Tibial artery (tissue), 4 donors: ENCODE measurements around the gene NPAS3.
"Not testable (repeated sequence)": the region's sequence is repeated elsewhere in the genome, so short reads cannot be mapped to it uniquely, and the experiment has no call there.

Source experiments
- DNase-seq, 2 donors: peaks; one replicate each; pipeline ENCODE4 v3.0.0-alpha.2; 2019
- H3K27ac ChIP-seq, 2 donors: fragments of 200-600 bp; sonication (generic) in 1 of 2; 1 replicate in 1 of 2; 2 replicates in 1 of 2; pipeline ENCODE4 v1.5.1; 2018 to 2019; ENCODE audit warnings: mild to moderate bottlenecking in 1 of 2
- H3K27me3 ChIP-seq, 2 donors: fragments of 200-600 bp; sonication (generic) in 1 of 2; one replicate each; pipeline versions ENCODE4 v1.5.1 to v1.6.0; 2016 to 2019
- H3K36me3 ChIP-seq, 3 donors: fragments of 200-600 bp; sonication (generic) in 2 of 3; one replicate each; pipeline ENCODE4 v1.5.1; 2016 to 2019; ENCODE audit warnings: mild to moderate bottlenecking in 2 of 3
- H3K4me1 ChIP-seq, 4 donors: fragments of 200-600 bp; sonication (generic) in 2 of 4; 1 replicate in 3 of 4; 2 replicates in 1 of 4; pipeline ENCODE4 v1.5.1; 2016 to 2019
- H3K4me3 ChIP-seq, 2 donors: fragments of 200-600 bp; sonication (generic) in 1 of 2; 1 replicate in 1 of 2; 2 replicates in 1 of 2; pipeline ENCODE4 v1.5.1; 2018 to 2019; ENCODE audit warnings: mild to moderate bottlenecking in 2 of 2
- H3K9me3 ChIP-seq, 3 donors: fragments of 200-600 bp; sonication (generic) in 1 of 3; one replicate each; pipeline ENCODE4 v1.5.1; 2016 to 2019
- CTCF ChIP-seq, 2 experiments: fragments of 200-600 bp in 1 of 2; fragments of 450-650 bp in 1 of 2; IDR thresholded peaks; one replicate each; pipeline ENCODE4 v1.5.1; 2017 to 2019; ENCODE audit warnings: antibody characterized with exemption in 2 of 2, mild to moderate bottlenecking in 1 of 2, moderate library complexity in 1 of 2
- intact Hi-C: fragments of 100-400 bp; cut with DNase I; formaldehyde crosslinking; loops from one replicate; pipeline ENCODE4 v1.15.0; 2023; ENCODE audit warnings: low total_unique reads

NPAS3 gene

GRCh38 chr14:33081259-33081658 is 142.6 kb downstream of the NPAS3 start:
- DNase-seq: no peak
- no peak overlapping the region for H3K27ac ChIP-seq
- no peaks in the 10 kb centered on the region for H3K9me3 ChIP-seq

GRCh38 chr14:33085799-33086198 is 147.1 kb downstream of the NPAS3 start:
- H3K4me3 ChIP-seq: no peak overlapping the region
- H3K36me3 ChIP-seq: no peaks in the 10 kb centered on the region
- no peak for DNase-seq
- intact Hi-C loops: no loop called here
- H3K27me3 ChIP-seq: no peaks in the 10 kb centered on the region
- H3K9me3 ChIP-seq: peaks cover 0 to 14% (median 0%) of the 10 kb centered on the region in 3 donors
- no peaks in the 10 kb centered on the region for H3K4me1 ChIP-seq
- H3K27ac ChIP-seq: no peak overlapping the region
- TF ChIP-seq CTCF (IDR thresholded peaks at IDR 0.05): no peak

More at GRCh38 chr14:33081259-33081658, 142.6 kb downstream of the NPAS3 start:
- no peak overlapping the region for H3K4me3 ChIP-seq
- TF ChIP-seq CTCF (IDR thresholded peaks at IDR 0.05): no peak
- intact Hi-C loops: no loop called here
- H3K27me3 ChIP-seq: no peaks in the 10 kb centered on the region
- H3K4me1 ChIP-seq: no peaks in the 10 kb centered on the region
- H3K36me3 ChIP-seq: no peaks in the 10 kb centered on the region

GRCh38 chr14:33088274-33088673 is 149.6 kb downstream of the NPAS3 start:
- DNase-seq, H3K27me3 ChIP-seq, H3K27ac ChIP-seq, intact Hi-C loops, H3K36me3 ChIP-seq, H3K4me3 ChIP-seq, H3K4me1 ChIP-seq: not testable (repeated sequence)
- peaks cover 0 to 18% (median 0%) of the 10 kb centered on the region in 3 donors for H3K9me3 ChIP-seq

GRCh38 chr14:33098016-33098415 is 159.3 kb downstream of the NPAS3 start:
- H3K27ac ChIP-seq: no peak overlapping the region
- peaks cover 0 to 11% (median 0%) of the 10 kb centered on the region in 3 donors for H3K9me3 ChIP-seq
- no peak overlapping the region for H3K4me3 ChIP-seq
- no peak for DNase-seq
- no peaks in the 10 kb centered on the region for H3K36me3 ChIP-seq
- H3K4me1 ChIP-seq: no peaks in the 10 kb centered on the region
- intact Hi-C loops: no loop called here
- no peak for TF ChIP-seq CTCF (IDR thresholded peaks at IDR 0.05)
- no peaks in the 10 kb centered on the region for H3K27me3 ChIP-seq

- Histone ChIP-seq H3K27ac (no peak overlapping the region), H3K36me3 (no peaks in the 10 kb centered on the region), H3K27me3 (no peaks in the 10 kb centered on the region), H3K4me1 (no peaks in the 10 kb centered on the region), H3K4me3 (no peak overlapping the region), H3K9me3 (no peaks in the 10 kb centered on the region)
- DNase-seq: no peak
- no peak for TF ChIP-seq CTCF (IDR thresholded peaks at IDR 0.05)
- intact Hi-C loops: no loop called here
Observed at GRCh38 chr14:33103489-33103888, 164.8 kb downstream of the NPAS3 start.

- no peaks in the 10 kb centered on the region for H3K9me3 ChIP-seq
- H3K4me3 ChIP-seq: no peak overlapping the region
- H3K4me1 ChIP-seq: no peaks in the 10 kb centered on the region
- intact Hi-C loops: no loop called here
- no peaks in the 10 kb centered on the region for H3K27me3 ChIP-seq
- no peaks in the 10 kb centered on the region for H3K36me3 ChIP-seq
- no peak for DNase-seq
- H3K27ac ChIP-seq: no peak overlapping the region
- TF ChIP-seq CTCF (IDR thresholded peaks at IDR 0.05): no peak
Observed at GRCh38 chr14:33103966-33104365, 165.3 kb downstream of the NPAS3 start.
